Fibroblast of skin of left quadriceps (primary cell): Measurements from ENCODE around the gene PRKAR2A.
"Not testable (repeated sequence)": the region's sequence is repeated elsewhere in the genome, so short reads cannot be mapped to it uniquely, and the experiment has no call there.

Source experiments
- DNase-seq, 2 experiments: peaks; one replicate each; pipeline ENCODE4 v3.0.0-alpha.2; 2013; ENCODE audit warnings: low read depth in 2 of 2

The PRKAR2A gene

DNA sequence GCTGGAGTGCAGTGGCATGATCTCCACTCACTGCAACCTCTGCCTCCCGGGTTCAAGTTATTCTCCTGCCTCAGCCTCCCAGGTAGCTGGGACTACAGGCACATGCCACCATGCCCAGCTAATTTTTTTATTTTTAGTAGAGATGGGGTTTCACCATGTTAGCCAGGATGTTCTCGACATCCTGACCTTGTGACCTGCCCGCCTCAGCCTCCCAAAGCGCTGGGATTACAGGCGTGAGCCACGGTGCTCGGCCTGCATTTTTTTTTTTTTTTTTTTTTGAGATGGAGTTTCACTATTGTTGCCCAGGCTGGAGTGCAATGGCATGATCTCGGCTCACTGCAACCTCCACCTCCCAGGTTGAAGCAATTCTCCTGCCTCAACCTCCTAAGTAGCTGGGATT, 69.1 kb downstream of the PRKAR2A start:
- not testable (repeated sequence) for DNase-seq

DNA sequence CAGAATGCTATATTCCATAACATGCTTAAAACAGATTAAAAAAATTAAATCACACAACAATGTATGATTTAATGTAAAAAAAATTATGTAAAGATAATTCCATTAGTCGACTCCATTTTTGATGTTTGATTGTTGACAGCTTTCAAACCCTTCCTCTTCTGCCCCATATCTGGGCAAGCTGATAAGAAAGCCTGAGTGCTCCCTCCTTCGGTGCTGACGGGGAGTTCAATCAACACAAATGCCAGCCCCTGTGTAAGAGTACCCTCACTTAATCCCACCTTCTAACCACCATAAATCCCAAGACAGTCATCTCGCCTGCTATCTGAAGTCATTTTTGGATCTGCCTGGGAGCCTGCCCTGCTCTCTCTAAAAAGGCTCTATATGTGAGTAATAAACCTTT, 70.8 kb downstream of the PRKAR2A start:
- DNase-seq = no peak

DNA sequence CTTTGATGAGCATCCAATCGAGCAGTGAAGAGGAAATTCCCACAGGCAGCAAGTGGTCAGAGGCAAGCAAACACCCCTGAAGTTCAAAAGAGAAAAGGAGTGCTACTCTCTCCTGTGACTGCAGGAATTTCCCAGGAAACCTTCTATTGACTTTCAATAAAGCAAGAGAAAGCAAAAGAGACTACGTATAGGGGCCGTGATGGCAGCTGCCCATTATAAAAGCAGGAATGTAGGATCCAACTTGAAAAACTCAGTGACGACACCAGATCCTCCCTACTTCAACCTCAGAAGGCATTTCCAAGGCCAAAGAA, 77.5 kb downstream of the PRKAR2A start:
- DNase-seq = no peak

DNA sequence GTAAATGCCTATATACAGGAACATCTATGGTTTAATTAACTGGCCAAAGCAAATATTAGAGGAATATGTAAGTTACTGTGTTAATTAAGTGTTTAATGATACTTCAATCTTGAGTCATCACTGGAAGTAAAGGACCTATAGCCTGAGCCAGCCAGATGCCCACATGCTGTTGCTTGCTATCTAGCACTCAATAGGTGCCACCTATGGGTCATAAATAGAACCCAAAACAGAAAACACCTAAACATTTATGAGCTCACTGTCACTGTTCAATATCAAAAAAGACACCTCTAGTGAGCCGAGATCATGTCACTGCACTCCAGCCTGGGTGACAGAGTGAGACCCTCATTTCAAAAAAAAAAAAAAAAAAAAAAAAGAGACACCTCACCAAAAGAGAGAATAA, 82.3 kb downstream of the PRKAR2A start:
- DNase-seq = no peak

DNA sequence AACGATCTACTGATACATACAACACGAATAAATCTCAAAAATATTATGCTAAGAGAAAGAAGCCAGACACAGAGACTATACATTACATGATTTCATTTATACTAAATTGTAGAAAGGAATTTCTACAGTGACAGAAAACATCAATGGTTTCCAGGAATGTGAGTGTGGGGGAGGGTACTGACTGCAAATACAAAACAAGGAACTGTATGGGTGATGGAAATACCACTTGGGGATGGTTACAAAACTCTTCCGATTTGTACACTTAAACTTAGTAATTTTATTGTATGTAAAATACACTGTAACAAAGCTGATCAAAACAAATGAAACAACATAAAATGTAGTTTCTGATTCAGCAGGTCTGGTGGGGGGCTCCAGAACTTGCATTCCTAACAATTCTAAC, 84.9 kb downstream of the PRKAR2A start:
- DNase-seq = no peak

DNA sequence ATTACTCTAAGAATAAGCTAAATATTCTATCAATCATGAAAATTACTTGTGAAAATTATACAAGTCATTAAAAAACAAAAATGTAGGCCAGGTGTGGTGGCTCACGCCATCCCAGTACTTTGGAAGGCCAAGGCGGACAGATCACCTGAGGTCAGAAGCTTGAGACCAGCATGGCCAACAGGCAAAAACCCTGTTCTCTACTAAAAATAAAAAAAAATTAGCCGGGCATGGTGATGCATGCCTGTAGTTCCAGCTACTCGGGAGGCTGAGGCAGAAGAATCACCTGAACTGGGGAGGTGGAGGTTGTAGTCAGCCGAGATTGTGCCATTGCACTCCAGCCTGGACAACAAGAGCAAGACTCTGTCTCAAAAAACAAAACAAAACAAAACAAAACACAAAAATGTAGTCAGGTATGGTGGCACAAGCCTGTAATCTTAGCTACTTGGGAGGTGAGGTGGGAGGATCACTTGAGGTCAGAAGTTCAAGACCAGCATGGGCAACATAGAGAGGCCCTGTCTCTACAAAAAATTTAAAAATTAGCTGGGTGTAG, 87.6 kb downstream of the PRKAR2A start:
- not testable (repeated sequence) for DNase-seq

DNA sequence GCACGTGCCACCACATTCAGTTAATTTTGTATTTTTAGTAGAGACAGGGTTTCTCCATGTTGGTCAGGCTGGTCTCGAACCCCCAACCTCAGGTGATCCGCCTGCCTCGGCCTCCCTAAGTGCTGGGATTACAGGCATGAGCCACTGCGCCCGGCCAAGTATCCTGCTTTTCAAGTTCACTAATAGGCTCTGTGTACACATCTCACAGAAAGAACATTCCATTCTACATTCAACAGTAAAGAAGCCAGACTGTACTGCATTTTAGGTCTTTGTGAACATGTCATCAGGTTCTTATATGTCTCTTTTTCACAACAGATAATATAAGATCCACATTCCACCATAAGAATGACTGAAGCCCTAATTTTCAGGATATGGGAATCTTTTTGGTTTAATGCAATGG, 88.1 kb downstream of the PRKAR2A start:
- DNase-seq = not testable (repeated sequence)

DNA sequence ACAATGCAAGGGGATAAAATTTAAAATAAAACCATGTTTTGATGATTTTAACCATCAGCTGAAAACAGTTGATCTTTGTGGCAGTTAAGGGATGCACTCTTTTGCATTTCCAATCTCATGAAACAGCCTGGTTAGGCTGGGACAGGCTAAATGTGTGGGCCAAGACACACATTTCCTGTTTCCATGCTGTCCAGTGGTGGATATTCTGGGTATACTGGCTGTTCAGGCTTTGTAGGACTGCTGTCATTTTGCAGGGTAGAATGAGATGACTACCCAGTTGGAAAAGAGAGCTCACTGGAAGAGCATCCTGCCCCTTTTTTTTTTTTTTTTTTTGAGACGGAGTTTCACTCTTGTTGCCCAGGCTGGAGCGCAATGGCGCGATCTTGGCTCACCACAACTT, 88.6 kb downstream of the PRKAR2A start:
- DNase-seq = no peak

DNA sequence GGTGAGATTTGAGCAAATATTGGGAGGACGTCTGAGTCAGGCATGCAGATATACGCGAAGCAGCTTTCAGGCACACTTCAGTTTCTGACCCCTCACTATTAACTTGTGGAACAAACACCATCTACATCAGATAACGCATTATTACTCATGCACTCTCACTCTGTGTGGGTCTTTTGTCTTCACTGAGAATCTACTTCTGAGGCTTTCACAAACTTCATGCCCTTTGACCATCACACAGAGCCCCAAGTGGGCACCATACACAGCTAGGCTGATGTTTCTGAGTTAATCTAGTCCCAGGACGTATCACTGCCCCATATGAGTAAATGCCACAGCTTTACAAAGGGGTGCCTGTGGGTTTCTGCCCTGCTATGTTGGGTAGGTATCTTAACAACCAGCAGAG, 91.0 kb downstream of the PRKAR2A start:
- DNase-seq = no peak

DNA sequence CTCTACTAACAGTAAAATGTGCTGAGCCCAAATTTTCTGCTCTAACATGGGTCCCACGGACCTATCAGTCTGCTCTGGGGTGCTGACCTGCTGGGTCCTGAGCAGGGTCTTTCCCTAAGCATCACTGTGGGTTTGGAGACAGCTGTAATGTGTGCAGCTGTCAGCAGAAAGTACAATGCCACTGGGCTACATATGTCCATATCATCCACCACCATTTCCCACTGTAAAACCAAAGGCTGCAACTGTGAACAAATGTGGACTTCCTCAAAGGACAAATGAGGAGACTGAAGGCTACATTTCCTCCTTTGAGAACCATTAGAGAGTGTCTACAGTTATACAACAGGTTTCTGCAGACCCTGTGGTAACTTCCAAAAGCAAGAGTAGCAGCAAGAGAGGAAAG, 96.8 kb downstream of the PRKAR2A start:
- no peak for DNase-seq

DNA sequence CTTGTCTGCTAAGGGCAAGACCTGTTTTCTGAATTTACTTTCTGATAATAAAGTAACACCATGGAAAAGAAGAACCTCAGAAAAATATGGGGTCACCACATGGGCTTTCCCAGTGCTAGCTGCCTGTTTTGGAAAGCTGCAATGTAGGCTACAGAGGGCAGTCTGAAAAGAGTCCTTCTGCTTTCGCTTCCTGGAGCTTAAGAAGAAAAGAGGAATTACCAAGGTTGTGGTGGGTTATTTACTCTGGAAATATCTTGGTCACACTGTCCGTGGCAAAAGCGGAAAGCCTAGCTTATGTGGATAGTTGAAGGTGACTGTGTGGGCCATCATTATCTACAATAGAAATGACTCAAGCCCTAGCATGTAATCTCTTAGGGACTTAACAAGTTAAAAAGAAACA, 98.9 kb downstream of the PRKAR2A start:
- DNase-seq = no peak

DNA sequence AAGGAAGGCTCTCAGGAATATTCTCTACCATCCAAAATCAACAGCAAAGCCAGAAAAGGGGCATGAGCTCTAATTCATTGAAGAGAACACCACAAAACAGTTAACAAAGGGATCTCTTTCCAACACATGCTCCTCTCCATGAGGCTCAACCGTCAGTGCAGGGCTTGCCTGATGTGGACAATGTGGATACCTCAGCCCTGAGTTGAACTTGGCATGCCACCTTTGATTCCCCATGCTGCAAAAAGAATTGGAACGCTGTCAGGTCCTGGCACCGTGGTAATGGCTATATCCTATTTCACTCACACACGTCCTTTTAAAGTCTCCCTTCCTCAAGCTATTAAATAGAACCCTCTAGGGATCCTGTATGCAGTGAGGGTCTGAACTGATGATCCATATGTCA, 100.0 kb downstream of the PRKAR2A start:
- DNase-seq = no peak

DNA sequence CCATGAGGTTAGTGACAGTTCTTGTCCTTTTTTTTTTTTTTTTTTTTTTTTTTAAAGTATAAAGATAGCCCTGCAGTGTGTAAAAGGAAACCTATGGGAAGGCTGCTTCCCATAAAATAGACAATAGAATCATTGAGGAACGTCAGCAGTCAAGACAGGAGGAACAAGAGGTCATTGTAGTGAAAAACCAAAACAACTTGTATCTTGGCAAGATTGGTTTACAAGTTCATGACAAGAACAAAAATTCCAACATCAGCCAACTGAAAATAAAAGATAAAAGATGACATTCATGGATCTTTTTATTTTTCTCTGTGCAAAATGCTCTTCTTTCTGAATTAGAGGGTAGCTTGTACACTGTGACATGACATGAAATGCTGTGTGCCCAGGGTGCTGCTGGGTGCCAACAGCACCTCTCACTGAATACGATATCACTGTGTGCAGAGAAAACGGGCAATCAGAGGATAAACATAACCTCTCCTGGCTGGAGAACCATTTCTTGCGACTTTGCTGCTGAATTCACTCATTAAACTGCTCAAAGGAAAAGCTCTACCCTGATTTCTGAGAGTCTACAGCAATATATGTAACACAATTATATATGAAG, 100.6 kb downstream of the PRKAR2A start:
- DNase-seq = no peak

DNA sequence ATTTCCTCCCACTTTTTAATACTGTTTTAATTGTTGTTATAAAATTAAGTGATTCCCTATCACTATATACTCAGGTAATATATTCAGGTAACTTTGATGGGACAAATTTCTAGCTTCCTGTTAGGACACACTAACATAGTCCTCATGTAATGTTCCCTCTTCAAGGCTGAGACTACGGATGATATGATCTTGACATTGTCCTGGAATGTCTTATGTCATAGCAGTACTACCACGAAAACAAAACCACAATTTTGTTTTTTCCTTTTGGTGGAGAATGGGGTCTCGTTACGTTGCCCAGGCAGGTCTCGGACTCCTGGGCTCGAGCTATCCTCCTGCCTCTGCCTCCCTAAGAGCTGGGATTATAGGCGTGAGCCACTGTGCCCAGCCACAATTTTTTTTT, 103.9 kb downstream of the PRKAR2A start:
- DNase-seq = no peak

DNA sequence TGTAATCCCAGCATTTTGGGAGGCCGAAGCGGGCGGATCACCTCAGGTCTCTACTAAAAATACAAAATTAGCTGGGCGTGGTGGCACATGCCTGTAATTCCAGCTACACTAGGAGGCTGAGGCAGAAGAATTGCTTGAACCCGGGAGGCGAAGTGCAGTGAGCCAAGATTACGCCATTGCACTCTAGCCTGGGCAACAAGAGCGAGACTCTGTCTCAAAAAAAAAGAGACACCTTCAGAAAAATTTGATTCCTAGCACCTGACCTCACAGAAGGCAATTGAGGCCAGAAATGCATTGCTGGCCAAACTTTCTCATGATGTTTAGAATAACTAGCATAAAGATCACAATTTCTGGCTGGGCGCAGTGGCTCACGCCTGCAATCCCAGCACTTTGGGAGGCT, 106.4 kb downstream of the PRKAR2A start:
- DNase-seq = not testable (repeated sequence)

DNA sequence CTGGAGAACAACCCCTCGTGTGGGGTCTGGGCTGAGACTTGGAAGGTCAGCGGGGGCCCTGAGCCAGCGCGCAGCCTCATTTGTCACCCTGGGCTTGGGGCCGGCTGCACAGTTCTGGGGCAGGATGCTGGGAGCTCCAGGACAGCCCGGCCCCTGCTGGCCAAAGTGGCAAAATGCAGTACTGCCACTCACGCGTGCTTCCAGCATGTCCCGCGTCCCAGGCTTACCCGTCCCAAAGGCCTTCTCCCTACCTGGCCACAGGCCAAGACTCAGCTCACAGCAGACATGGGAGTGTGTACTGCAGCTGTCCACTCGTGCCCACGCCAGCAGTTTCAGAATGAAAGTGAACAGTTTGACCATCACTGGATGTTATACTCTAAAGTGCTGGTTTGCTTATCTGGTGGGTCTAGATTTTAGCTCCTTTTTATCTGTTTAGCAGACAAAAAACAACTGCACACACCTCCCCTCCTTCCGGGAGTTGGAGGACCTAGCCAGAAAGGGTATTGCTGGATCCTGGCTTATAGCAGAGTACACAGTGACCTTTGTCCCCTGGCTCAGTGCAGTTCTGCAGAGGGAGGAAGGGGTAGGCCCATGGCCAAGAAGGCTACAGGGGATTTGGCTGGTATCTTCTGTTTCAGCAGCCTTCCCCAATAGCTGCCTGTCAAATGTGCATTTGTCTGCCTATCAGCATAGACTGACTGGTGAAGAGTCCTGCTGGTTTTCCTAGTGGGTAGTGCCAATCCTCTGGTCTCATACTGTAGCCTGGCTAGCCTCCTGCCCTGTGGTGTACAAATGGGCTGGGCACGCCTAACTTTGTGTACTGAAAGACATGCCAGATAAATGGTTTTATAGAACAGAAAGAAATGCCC, 107.5 kb downstream of the PRKAR2A start:
- peak in 1 of 2 experiments; percentile 18 for DNase-seq

DNA sequence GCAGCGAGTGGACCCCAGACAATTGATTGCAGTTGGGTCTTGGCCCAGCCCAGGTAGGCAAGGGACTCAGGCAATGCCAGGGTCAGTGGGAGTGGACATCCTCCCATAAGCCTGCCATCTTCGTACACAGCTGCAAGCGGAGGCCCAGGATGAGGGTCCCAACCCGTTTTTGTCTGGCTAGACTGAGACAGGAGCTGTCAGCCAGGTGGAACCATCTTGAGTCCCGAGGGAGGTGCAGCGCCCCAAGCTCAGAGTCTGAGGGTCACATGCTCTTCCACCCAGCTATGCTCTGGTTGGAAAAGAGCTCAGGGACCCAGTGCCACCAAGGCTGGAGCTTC, 108.1 kb downstream of the PRKAR2A start:
- no peak for DNase-seq

DNA sequence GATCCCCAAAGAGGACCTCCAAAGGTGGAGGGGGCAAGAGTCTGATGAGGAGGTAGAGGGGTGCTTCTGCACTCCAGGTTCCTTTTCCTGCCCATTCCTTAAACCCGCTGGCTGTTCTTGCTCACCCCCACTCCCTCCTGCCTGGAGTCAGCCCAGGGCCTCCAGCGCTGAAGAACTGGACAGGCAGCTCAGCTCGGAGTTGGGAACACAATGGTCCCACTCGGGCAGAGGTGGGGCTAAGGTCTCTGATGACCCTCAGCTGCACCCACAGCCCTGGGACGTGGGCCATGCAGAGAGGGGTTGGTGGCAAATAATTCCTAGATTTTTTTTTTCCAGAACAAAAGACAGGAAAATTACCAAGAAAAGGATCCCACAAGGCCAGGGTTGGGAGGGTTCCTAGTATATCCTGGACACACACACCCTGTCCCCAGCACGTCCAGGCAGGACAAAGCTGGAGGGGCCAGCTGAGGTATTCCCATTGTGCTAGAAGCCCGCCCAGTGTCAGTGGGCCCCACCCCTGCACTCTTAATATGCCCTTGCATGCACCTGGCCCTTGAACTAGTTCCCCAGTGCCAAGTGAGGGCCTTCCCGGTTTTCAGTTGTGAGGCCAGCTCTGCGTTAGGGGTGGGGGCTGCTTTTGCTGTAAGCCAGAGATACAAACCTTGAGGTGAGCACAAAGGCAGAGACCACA, 108.6 kb downstream of the PRKAR2A start:
- DNase-seq = no peak

DNA sequence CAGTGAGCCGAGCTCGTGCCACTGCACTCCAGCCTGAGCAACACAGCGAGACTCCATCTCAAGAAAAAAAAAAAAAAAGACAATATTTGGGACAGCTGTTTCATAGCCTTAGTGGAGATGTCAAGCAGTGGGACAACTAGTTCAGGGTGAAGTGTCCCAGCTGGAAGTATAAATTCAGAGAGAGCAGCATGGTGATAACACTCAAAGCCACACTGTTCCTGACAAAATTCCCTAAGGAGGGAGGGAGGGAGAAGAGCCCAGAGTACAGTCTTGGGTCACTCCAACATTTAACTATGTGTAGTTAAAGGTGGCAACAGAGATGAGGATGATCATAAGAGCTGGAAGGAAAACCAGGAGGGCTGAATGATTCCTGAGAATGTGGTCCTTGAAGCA, 109.5 kb downstream of the PRKAR2A start:
- no peak for DNase-seq

DNA sequence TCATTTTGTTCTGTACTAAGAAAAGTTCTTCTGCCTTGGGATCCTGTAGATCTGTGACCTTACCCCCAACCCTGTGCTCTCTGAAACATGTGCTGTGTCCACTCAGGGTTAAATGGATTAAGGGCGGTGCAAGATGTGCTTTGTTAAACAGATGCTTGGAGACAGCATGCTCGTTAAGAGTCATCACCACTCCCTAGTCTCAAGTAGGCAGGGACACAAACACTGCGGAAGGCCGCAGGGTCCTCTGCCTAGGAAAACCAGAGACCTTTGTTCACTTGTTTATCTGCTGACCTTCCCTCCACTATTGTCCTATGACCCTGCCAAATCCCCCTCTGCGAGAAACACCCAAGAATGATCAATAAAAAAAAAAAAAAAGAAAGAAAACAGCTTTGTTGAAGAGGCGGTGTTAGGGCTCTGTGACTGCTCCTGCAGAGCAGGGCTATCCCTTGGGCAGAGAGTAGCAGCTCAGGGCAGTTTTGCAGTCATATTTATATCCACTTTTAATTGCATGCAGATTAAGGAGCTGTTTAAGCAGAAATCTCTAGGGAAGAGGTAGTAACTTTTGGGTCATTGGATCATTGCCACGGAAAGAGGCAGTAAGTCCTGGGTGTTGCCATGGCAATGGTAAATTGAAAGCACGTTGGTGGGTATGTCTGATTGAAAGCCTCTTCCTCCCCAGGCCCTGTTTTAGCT, 112.5 kb downstream of the PRKAR2A start:
- peak in 1 of 2 experiments; percentile 16 for DNase-seq

DNA sequence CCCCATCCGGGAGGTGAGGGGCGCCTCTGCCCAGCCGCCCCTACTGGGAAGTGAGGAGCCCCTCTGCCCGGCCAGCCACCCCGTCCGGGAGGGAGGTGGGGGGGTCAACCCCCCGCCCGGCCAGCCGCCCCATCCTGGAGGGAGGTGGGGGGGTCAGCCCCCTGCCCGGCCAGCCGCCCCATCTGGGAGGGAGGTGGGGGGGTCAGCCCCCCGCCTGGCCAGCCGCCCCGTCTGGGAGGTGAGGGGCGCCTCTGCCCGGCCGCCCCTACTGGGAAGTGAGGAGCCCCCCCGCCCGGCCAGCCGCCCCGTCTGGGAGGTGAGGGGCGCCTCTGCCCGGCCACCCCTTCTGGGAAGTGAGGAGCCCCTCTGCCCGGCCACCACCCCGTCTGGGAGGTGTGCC, 113.1 kb downstream of the PRKAR2A start:
- not testable (repeated sequence) for DNase-seq
